Hepatocyte (in vitro differentiated cells): Measurements from ENCODE around the gene SLC4A11. TPM values are rescaled to one million over a fixed set of nuclear protein-coding genes. Genes with fewer than 3 reads are reported as not detected.

ENCODE experiments used
- DNase-seq: peaks from one replicate; pipeline ENCODE4 v3.0.0-alpha.2; 2016; ENCODE audit warnings: low spot score
- H2AFZ ChIP-seq: fragments of 200-600 bp; sonication (generic); 2 replicates; pipeline ENCODE4 v1.6.0; 2016; ENCODE audit warnings: antibody characterized with exemption, mild to moderate bottlenecking
- H3K27ac ChIP-seq: fragments of 200-600 bp; sonication (generic); 2 replicates; pipeline ENCODE4 v1.5.1; 2016; ENCODE audit warnings: mild to moderate bottlenecking
- H3K27me3 ChIP-seq: fragments of 200-600 bp; sonication (generic); 2 replicates; pipeline ENCODE4 v1.6.1; 2016
- H3K36me3 ChIP-seq: fragments of 200-600 bp; sonication (generic); replicated peaks from 2 replicates; pipeline ENCODE4 v1.5.1; 2016; ENCODE audit warnings: low read depth; ENCODE audit not compliant: insufficient read depth
- H3K4me1 ChIP-seq: fragments of 200-600 bp; sonication (generic); 2 replicates; pipeline ENCODE4 v1.5.1; 2016; ENCODE audit warnings: mild to moderate bottlenecking, moderate library complexity; ENCODE audit not compliant: insufficient read depth
- H3K4me2 ChIP-seq: fragments of 200-600 bp; sonication (generic); 2 replicates; pipeline ENCODE4 v1.6.0; 2016
- H3K4me3 ChIP-seq: fragments of 200-600 bp; sonication (generic); 2 replicates; pipeline ENCODE4 v1.5.1; 2016; ENCODE audit warnings: mild to moderate bottlenecking
- H3K79me2 ChIP-seq: fragments of 200-600 bp; sonication (generic); 2 replicates; pipeline ENCODE4 v1.6.0; 2017; ENCODE audit warnings: mild to moderate bottlenecking
- H3K9me2 ChIP-seq: fragments of 200-600 bp; sonication (generic); replicated peaks from 2 replicates; pipeline ENCODE4 v1.6.0; 2017; ENCODE audit warnings: mild to moderate bottlenecking; ENCODE audit not compliant: insufficient read depth
- H3K9me3 ChIP-seq: fragments of 200-600 bp; sonication (generic); 2 replicates; pipeline ENCODE4 v1.5.1; 2016; ENCODE audit warnings: low read depth, mild to moderate bottlenecking
- H4K20me1 ChIP-seq: fragments of 200-600 bp; sonication (generic); 2 replicates; pipeline ENCODE4 v1.6.0; 2016; ENCODE audit warnings: mild to moderate bottlenecking; ENCODE audit not compliant: insufficient read depth, poor library complexity, severe bottlenecking
- CTCF ChIP-seq: fragments of 200-600 bp; sonication (generic); IDR thresholded peaks from 2 replicates; pipeline ENCODE4 v1.5.1; 2016; ENCODE audit warnings: antibody characterized with exemption, mild to moderate bottlenecking; ENCODE audit not compliant: poor library complexity
- EZH2 ChIP-seq: fragments of 200-600 bp; sonication (generic); IDR thresholded peaks from 2 replicates; pipeline ENCODE4 v1.6.1; 2016; ENCODE audit warnings: antibody characterized with exemption, mild to moderate bottlenecking, borderline replicate concordance
- EZH2phosphoT487 ChIP-seq: fragments of 200-600 bp; sonication (generic); IDR thresholded peaks from one replicate; pipeline ENCODE4 v1.6.1; 2018; ENCODE audit warnings: antibody characterized with exemption, mild to moderate bottlenecking, low read depth, moderate library complexity; ENCODE audit not compliant: unreplicated experiment, severe bottlenecking
- WGBS: methylation state at CpG from one replicate; pipeline ENCODE4 v1.1.6; 2016; ENCODE audit warnings: low lambda C conversion rate; ENCODE audit errors: missing lambda C conversion rate; 5-methylcytosine and 5-hydroxymethylcytosine counted together
- polyA plus RNA-seq: library from polyadenylated mRNA; unstranded; fragments of >200 nt; fragmentation: Nextera tagmentation; extraction: Ambion mirVana; gene quantifications from 2 replicates; pipeline ENCODE4 v1.2.1, GENCODE V29; 2016
- total RNA-seq: library from RNA; depleted of rRNA; stranded (reverse); fragments of >200 nt; gene quantifications from 2 replicates; pipeline ENCODE4 v1.2.3, GENCODE V29; 2014

SLC4A11 gene
- total and polyA plus RNA-seq, 2 experiments from 2014 or later, result 0.37 to 1.3 TPM

DNA sequence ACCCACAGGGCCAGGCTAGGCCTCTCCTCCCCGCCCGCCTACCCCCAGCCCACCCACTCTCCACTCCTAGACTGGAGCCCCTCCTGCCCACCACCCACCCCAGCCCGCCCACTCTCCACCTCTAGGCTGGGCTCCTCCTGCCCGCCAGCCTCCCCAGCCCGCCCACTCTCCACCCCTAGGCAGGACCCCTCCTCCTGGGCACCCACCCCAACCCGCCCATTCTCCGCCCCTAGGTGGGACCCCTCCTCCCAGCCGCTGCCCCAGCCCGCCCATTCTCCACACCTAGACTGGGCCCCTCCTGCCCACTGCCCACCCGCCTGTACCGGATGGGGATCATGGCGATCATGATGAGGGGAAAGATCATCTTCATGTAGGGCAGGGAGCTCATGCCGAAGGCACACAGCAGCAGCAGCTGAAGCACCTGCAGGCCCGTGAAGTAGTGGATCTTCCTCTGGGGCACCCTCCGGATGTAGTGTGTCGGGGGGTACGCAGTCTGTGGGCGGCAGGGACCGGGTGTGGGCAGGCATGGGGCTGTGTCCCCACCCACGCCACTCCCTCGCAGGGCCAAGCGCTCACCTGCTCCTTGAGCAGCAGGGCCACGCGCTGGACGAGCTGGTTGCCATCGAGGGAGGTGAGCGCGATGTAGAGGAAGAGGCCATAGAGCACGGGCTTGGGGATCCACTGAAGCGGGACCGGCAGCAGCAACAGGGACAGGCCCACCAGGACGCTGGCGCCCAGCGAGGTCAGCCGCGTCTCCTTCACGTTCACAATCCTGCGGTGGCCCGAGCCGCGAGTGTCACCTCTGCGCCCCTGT is 10.8 kb downstream of the SLC4A11 start:
- no peak overlapping the region for H3K4me3 ChIP-seq
- no peaks in the 10 kb centered on the region for H3K9me2 ChIP-seq
- no peaks in the 10 kb centered on the region for H3K9me3 ChIP-seq
- WGBS, result 92% methylated on average over 31 of the region's 42 CpGs
- no peak for DNase-seq
- H3K36me3 ChIP-seq, result no peaks in the 10 kb centered on the region
- no peak overlapping the region for H3K27ac ChIP-seq
- no peaks in the 10 kb centered on the region for H3K4me1 ChIP-seq
- no peaks in the 10 kb centered on the region for H3K79me2 ChIP-seq
- no peaks in the 10 kb centered on the region for H3K27me3 ChIP-seq
- H2AFZ ChIP-seq, result no peak overlapping the region
- no peak for TF ChIP-seq EZH2
- no peak overlapping the region for H3K4me2 ChIP-seq
- H4K20me1 ChIP-seq, result no peaks in the 10 kb centered on the region

DNA sequence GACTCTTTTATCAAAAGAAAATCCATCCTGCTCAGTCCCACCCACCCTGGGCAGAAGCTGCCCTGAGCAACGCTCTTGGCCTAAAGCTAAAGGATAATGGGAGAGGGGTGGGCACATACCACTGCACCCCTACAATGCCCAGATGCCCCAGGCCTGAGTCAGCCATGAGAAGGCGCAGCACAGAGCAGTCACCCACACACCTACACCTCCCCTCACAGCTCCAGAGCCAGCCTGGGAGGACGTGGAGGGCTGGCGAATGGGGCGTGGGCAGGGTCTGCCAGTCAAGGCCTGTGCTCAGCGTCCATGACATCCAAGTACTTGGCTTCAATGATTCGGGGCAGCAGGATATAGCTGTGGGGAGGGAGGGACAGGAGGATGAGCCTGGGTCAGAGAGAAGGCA is 11.5 kb downstream of the SLC4A11 start:
- Histone ChIP-seq H3K79me2 (no peaks in the 10 kb centered on the region), H3K36me3 (no peaks in the 10 kb centered on the region), H3K27ac (no peak overlapping the region), H3K4me3 (no peak overlapping the region), H4K20me1 (no peaks in the 10 kb centered on the region), H3K4me2 (no peak overlapping the region), H2AFZ (no peak overlapping the region), H3K9me2 (no peaks in the 10 kb centered on the region), H3K27me3 (no peaks in the 10 kb centered on the region), H3K4me1 (peaks cover 1% of the 10 kb centered on the region), H3K9me3 (no peaks in the 10 kb centered on the region)
- no peak for DNase-seq
- TF ChIP-seq EZH2 (no peak), CTCF (no peak)
- WGBS, result 83% methylated on average over 7 of the region's 7 CpGs

- H3K36me3 ChIP-seq, result no peaks in the 10 kb centered on the region
- no peaks in the 10 kb centered on the region for H3K9me3 ChIP-seq
- TF ChIP-seq EZH2phosphoT487 (no peak), CTCF (no peak), EZH2 (no peak)
- H3K4me3 ChIP-seq, result no peak overlapping the region
- no peaks in the 10 kb centered on the region for H3K79me2 ChIP-seq
- 91% methylated on average over 13 of the region's 14 CpGs for WGBS
- H3K27ac ChIP-seq, result no peak overlapping the region
- peaks cover 5% of the 10 kb centered on the region for H3K4me1 ChIP-seq
- DNase-seq, result no peak
- no peak overlapping the region for H3K4me2 ChIP-seq
- no peaks in the 10 kb centered on the region for H3K27me3 ChIP-seq
- no peaks in the 10 kb centered on the region for H3K9me2 ChIP-seq
- H2AFZ ChIP-seq, result no peak overlapping the region
- no peaks in the 10 kb centered on the region for H4K20me1 ChIP-seq
Observed at GRCh38 chr20:3226864-3227263, 12.1 kb downstream of the SLC4A11 start.

DNA sequence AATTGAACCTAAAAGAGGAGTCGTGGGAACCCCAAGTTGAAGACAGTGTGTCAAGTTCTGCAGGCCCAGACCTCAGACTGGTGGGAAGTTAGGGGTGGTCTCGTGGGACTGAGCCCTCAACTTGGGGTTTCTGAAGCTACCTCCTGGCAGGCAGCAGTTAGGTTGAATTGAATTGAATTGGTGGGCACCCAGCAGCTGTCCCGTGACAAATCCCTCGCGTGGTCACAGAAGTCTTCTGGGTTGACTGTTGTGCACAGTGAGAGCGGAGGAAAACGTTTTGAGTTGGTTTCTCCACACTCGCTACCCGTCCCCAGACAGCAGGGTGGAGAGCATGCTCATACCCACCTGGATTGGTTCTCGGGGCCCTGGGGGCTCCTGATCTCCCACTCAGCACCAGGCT is 12.9 kb downstream of the SLC4A11 start:
- no peaks in the 10 kb centered on the region for H3K36me3 ChIP-seq
- TF ChIP-seq EZH2phosphoT487 (no peak), EZH2 (no peak), CTCF (no peak)
- H4K20me1 ChIP-seq, result no peaks in the 10 kb centered on the region
- H3K4me2 ChIP-seq, result no peak overlapping the region
- H3K27me3 ChIP-seq, result no peaks in the 10 kb centered on the region
- WGBS, result 92% methylated on average over 10 of the region's 10 CpGs
- peaks cover 5% of the 10 kb centered on the region for H3K4me1 ChIP-seq
- H3K27ac ChIP-seq, result no peak overlapping the region
- no peaks in the 10 kb centered on the region for H3K79me2 ChIP-seq
- no peak for DNase-seq
- no peak overlapping the region for H3K4me3 ChIP-seq
- no peak overlapping the region for H2AFZ ChIP-seq
- no peaks in the 10 kb centered on the region for H3K9me3 ChIP-seq
- no peaks in the 10 kb centered on the region for H3K9me2 ChIP-seq
